HG03159 (cell line): ENCODE data around the gene FGD4.
"Not testable (repeated sequence)": the region's sequence is repeated elsewhere in the genome, so short reads cannot be mapped to it uniquely, and the experiment has no call there.

ENCODE experiments used
- ATAC-seq: cut with Tn5 transposase; IDR thresholded peaks from one replicate; pipeline ENCODE4 v1.9.1; 2021; ENCODE audit warnings: mild to moderate bottlenecking, moderate library complexity; ENCODE audit not compliant: unreplicated experiment

Gene FGD4

DNA sequence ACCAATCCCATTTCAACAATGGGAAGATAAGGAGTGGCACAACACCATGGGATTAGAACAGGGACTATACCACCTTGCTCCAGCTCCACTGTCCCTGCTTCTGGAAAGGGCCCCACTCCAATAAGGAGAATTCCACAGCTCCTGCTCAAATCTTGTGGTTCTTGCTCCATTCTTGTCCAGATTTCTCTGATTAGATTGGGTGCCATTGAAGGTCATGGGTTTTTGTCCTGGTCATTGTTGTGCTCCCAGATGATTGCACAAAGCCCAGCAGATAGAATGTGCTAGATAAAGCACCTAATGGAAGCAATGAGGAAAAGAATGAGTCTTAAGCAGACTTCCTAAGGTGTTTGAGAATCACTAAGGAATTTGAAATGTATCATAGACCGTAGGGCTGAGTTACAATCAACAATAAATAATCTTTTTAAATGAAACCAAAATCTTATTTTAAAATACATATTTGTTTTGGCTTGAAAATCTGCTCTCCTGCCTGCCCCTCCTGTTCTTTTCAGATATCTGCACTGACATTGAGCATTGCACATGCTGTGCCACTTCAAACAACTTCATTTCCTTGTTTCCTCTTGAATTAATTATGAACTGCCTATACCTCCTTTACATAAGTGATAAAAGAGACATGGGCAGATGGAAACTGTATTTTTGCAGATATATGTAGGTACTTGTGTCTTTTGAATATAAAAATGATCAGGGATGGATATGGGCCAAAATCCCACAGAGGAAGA lies 115.9 kb downstream of the FGD4 start:
- no peak for ATAC-seq

DNA sequence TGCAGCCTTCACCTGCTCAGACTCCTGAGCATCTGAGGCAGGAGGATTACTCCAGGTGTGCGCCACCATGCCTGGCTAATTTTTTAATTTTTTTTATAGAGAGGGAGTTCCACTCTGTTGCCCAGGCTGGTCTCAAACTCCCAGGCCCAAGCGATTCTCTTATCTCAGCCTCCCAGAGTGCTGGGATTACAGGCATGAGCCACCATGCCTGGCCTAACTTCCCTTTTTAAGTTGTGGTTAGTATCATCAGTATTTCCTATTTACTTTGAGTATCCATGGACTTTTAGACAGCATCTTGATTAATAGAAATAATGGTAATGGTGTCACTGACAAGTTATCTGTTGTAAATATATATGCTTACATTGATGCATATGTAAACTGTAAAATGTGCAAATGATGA lies 116.9 kb downstream of the FGD4 start:
- ATAC-seq = no peak

DNA sequence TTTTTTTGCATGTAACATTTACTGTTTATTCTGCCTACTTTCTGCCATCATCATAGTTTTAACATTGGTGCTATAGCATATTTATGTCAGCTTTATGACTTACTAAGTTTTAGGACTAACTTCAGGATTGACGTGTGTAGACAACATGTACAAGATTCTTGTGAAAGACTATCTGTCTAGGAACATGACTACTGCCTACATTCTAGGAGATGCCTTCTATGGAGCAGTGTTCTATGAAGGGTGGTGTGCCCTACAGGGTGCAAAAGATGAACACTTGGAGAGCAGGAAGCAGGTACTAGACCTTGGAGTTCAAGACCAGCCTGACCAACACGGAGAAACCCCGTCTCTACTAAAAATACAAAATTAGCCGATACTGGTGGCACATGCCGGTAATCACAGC lies 118.6 kb downstream of the FGD4 start:
- no peak for ATAC-seq

GRCh38 chr12:32519047-32519446 lies 119.7 kb downstream of the FGD4 start:
- ATAC-seq = no peak

DNA sequence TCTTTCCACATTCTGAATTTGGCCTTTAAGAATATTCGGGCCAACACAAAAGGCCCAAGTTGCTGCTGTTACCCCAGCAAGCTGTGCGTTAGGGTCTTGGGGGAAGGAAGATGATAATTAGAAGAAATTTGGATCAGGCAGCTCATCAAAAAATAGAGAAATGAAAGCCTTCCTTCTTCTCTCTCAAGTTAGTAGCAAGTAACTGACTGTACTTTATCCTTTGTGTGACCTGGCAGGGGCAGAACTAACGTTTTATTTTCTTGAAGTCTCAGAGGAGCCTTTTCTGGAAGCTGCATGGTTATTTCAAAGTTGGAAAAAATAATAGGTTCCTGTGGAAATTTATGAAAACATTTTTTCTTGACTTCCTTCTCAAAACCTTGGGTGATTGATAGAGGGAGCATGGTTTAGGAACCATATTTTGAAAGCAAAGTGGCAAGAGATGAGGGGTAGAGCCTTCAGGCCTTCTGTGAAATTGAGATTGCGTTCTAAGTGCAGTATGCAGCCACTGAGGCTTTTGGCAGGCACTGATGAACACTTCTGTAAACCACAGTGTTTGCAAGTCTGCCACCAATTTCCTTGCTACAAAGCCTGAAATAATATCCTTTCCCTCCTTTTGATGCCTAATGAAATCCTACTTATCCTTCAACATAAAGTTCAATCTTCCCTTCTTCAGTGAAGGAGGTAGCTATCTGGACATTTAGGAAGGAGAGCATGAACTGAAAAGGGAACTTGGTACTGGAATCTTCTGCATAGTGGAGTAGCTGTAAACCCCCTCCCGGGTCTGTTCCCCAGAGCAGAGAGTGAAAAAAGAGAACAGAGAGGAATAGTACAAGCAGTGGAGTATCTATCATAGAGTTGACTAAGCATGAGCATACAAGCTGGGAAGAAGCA lies 123.2 kb downstream of the FGD4 start:
- no peak for ATAC-seq

GRCh38 chr12:32525802-32526201 lies 126.4 kb downstream of the FGD4 start:
- ATAC-seq = not testable (repeated sequence)

GRCh38 chr12:32526343-32526742 lies 127.0 kb downstream of the FGD4 start:
- not testable (repeated sequence) for ATAC-seq

GRCh38 chr12:32532422-32532821 lies 133.1 kb downstream of the FGD4 start:
- no peak for ATAC-seq

GRCh38 chr12:32532951-32533350 lies 133.6 kb downstream of the FGD4 start:
- ATAC-seq = no peak

DNA sequence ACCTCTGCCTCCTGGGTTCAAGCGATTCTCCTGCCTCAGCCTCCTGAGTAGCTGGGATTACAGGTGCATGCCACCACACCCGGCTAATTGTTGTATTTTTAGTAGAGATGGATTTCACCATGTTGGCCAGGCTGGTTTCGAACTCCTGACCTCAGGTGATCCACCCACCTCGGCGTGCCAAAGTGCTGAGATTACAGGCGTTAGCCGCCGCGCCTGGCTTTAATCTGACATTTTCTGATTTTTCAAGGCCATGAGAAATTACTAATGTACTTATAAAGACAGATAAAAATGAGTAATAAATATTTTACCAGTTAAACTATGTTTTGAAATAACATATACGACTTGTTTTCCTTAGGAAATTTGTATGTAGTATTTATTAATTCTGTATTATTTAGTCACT lies 134.1 kb downstream of the FGD4 start:
- not testable (repeated sequence) for ATAC-seq

DNA sequence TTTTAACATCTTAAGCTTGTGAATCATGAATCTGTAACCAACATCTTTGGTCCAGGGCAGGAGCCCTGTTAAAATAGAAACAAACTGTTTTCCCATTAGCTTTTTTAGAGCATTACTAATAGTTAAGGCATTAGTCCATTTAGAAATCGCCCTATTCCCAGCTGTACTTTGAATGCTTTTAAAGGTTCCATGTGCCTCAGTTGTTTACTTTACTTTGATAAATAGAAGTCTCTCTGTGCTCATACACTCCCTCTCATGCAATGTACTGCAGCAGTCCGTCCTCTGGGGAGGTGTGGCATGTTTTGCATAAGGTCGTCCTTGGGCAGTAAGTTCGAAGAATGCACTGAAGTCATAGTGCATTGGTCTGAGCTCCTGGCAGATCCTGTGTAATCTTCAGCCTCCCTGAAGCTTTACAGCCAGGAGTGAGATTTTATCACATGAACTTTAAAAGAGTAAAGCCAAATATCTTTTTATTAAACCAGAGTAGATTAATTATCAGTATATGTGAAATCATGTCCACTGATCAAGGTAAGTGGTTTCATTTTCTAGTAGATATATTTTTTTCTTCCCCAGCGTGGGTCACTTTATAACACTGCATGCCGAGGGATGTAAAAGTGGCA lies 134.7 kb downstream of the FGD4 start:
- ATAC-seq = no peak

DNA sequence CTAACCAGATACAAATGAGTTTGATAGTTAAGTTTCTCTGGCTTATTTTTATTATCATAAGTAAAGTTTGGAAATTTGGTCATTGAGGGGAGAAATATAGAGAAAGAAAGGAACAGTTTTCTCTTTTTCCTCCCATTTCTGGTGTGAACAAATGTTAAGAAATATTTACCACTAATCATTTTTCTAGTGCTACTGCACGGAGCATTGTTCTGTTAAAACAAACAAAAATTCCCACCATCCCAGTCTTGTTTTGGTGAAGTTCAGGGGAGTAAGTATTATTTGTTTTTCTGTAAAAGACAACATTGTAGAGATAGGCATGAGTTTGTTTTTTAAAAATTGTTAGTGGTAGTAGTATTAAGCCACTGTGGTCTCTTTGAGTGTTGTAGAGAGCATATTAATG lies 135.3 kb downstream of the FGD4 start:
- ATAC-seq = no peak

GRCh38 chr12:32535288-32535999 lies 136.1 kb downstream of the FGD4 start:
- no peak for ATAC-seq

- no peak for ATAC-seq
Observed at GRCh38 chr12:32536000-32536345, 136.6 kb downstream of the FGD4 start.

GRCh38 chr12:32541754-32542374 lies 142.5 kb downstream of the FGD4 start:
- no peak for ATAC-seq

GRCh38 chr12:32542428-32543229 lies 143.3 kb downstream of the FGD4 start:
- no peak for ATAC-seq

- no peak for ATAC-seq
Observed at GRCh38 chr12:32544893-32545292, 145.5 kb downstream of the FGD4 start.

GRCh38 chr12:32545413-32545980 lies 146.1 kb downstream of the FGD4 start:
- no peak for ATAC-seq

GRCh38 chr12:32546272-32546671 lies 146.9 kb downstream of the FGD4 start:
- ATAC-seq = no peak
